Activated T-helper 1 cell treated with anti-CD3 and anti-CD28 coated beads, Interleukin-12 subunit alpha, Interleukin-12 subunit beta, Interleukin-2, Interleukin-4 antibody, amounts not matched to agents 30 ng/mL and 10 ng/mL and 1 ng/mL, durations not matched to agents 14 hours and 24 hours and 36 hours (primary cell): ENCODE data around the gene ZNF740. TPM values are rescaled to one million over a fixed set of nuclear protein-coding genes. Genes with fewer than 3 reads are reported as not detected.

Source experiments
- DNase-seq: peaks from one replicate; pipeline ENCODE4 v3.0.0; 2021; ENCODE audit warnings: low spot score
- H3K27ac Mint-ChIP-seq: one replicate; pipeline ENCODE4 v1.8.0; 2021; ENCODE audit warnings: mild to moderate bottlenecking, mixed read lengths
- H3K27me3 Mint-ChIP-seq: one replicate; pipeline ENCODE4 v1.8.0; 2022; ENCODE audit warnings: mild to moderate bottlenecking, moderate library complexity, mixed read lengths; ENCODE audit not compliant: insufficient read depth
- H3K36me3 Mint-ChIP-seq: one replicate; pipeline ENCODE4 v1.8.0; 2021; ENCODE audit warnings: low read depth, mixed read lengths
- H3K4me1 Mint-ChIP-seq: one replicate; pipeline ENCODE4 v1.8.0; 2021; ENCODE audit warnings: low read depth, mixed read lengths
- H3K4me3 Mint-ChIP-seq: one replicate; pipeline ENCODE4 v1.8.0; 2021; ENCODE audit warnings: mild to moderate bottlenecking, moderate library complexity, mixed read lengths
- H3K9me3 Mint-ChIP-seq: one replicate; pipeline ENCODE4 v1.8.0; 2021; ENCODE audit warnings: mixed read lengths
- intact Hi-C: fragments of 100-400 bp; cut with micrococcal nuclease; formaldehyde crosslinking; loops from one replicate; pipeline ENCODE4 v1.15.1; 2024
- total RNA-seq: library from RNA; stranded (reverse); gene quantifications from 2 replicates; pipeline ENCODE4 v1.2.3, GENCODE V29; 2022

ZNF740 gene
- total RNA-seq = 48.1 and 52.8 TPM in 2 replicates

DNA sequence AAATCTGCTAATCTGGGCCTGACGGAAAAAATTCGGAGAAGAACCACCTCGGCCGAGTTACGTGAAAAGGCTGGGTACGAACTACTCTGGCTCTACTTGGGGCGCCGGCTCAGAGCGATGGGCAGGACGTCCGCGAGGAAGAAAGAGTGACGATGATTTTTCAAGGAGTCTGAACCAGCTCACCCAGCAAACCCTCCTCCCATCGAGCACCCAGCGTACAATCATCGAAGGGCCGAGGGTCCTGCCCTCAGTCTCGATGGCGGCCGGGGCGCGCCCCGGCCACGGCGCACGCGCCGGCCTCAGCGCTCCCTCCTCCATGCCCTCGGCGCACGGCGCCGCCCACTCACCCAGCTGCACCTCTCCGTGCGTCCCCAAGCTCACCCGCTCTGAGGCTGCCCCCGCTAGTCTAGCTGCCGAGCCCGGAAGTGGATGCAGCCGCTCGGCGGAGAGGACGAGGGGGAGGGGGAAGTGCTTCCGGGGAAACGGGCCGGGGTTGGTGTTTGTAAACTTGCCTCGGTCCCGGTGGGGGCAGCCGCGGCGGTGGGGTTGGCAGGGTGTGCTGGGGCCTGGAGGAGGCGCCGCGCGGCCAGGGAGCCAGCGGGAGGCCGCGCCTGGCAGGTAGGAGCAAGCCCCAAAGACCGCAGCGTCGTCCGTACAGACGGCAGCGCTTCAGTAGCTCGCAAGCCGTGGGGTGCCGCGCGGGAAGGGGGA, at the start of gene ZNF740, which contains the start of gene CSAD:
TSS of gene ZNF740 (plus strand) at position 503 of the 711 bp plus-strand sequence. CDS start 1,262 bp downstream, outside the sequence.
TSS of gene CSAD (minus strand) at position 706 of the 711 bp plus-strand sequence. CDS start 7,455 bp downstream, outside the sequence.
- Mint-ChIP-seq H3K4me3 (peak within 1 kb of the TSS; percentile 88), H3K36me3 (peaks cover 34% of the 10 kb centered on the region), H3K9me3 (no peaks in the 10 kb centered on the region), H3K27me3 (no peaks in the 10 kb centered on the region), H3K27ac (peak within 1 kb of the TSS; percentile 99), H3K4me1 (peaks cover 52% of the 10 kb centered on the region)
- intact Hi-C loops = loop anchor here (1.0 kb wide), 12 partner anchors 20 to 271 kb away; partner anchors contain the start of genes AAAS, EIF4B, ESPL1 and MYG1
- peak; percentile 97 for DNase-seq

DNA sequence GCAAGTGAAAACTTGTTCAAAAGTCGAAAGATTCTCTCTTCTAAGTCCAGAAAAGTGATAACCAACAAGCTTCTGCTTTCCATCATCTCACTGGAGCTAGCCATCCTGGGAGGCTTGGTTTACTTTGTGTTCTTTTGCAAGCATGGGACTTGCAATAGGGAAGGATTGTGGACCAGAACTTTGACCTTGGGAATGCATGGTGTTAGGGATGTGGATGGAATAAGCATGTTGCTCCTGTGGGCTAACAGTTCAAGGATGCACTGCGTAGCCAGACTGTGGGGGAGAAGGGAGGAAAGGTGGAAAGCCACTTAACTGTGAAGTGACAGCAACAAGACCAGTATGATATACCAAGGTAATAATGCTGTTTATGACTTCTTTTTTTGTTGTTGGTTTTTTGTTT, 48.7 kb upstream of the ZNF740 start:
- intact Hi-C loops = no loop called here
- Mint-ChIP-seq H3K27me3 (peaks cover 14% of the 10 kb centered on the region), H3K36me3 (no peaks in the 10 kb centered on the region), H3K9me3 (peaks cover under 1% of the 10 kb centered on the region), H3K4me1 (no peaks in the 10 kb centered on the region), H3K27ac (no peak overlapping the region), H3K4me3 (no peak overlapping the region)
- DNase-seq = no peak

GRCh38 chr12:53133722-53134121, 46.8 kb upstream of the ZNF740 start:
- intact Hi-C loops = no loop called here
- no peak for DNase-seq
- peaks cover 15% of the 10 kb centered on the region for H3K27me3 Mint-ChIP-seq
- H3K27ac Mint-ChIP-seq = no peak overlapping the region
- H3K4me1 Mint-ChIP-seq = no peaks in the 10 kb centered on the region
- H3K36me3 Mint-ChIP-seq = no peaks in the 10 kb centered on the region
- peaks cover 12% of the 10 kb centered on the region for H3K9me3 Mint-ChIP-seq
- H3K4me3 Mint-ChIP-seq = no peak overlapping the region

DNA sequence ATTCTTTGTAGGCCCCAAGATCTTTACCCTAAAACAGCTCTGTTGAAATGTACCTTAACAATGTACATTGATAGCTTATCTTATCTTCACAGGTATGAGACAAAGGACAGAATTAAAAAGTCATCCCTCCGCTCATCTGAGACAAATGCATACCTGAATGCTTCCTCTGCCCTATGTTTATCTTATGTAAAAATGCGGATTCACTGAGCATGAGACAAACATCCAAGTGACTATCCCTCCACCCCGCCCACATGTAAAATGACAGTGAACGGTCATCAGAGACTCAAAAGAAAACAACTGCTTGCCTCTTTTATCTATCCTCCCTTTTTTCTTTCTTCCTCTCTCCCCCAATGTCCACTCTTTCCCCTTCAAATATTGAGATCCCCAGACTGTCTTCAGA, 37.2 kb upstream of the ZNF740 start:
- Mint-ChIP-seq H3K4me3 (no peak overlapping the region), H3K36me3 (no peaks in the 10 kb centered on the region), H3K9me3 (peaks cover 5% of the 10 kb centered on the region), H3K27me3 (peaks cover 11% of the 10 kb centered on the region), H3K27ac (no peak overlapping the region), H3K4me1 (no peaks in the 10 kb centered on the region)
- intact Hi-C loops = no loop called here
- DNase-seq = no peak

GRCh38 chr12:53145383-53146260, 34.9 kb upstream of the ZNF740 start:
- no peaks in the 10 kb centered on the region for H3K4me1 Mint-ChIP-seq
- no peak for DNase-seq
- H3K9me3 Mint-ChIP-seq = no peaks in the 10 kb centered on the region
- H3K27me3 Mint-ChIP-seq = peaks cover 6% of the 10 kb centered on the region
- H3K27ac Mint-ChIP-seq = no peak overlapping the region
- H3K4me3 Mint-ChIP-seq = no peak overlapping the region
- intact Hi-C loops = no loop called here
- H3K36me3 Mint-ChIP-seq = no peaks in the 10 kb centered on the region

DNA sequence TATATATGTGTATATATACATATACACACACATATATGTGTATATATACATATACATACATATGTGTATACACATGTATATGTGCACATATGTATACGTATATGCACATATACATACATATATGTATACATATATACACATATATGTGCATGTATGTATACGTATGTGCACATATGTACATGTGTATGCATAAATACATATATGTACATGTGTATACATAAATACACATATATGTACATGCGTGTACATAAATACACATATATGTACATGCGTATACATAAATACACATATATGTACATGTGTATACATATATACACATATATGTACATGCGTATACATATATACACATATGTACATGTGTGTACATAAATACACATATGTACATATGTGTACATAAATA, 33.3 kb upstream of the ZNF740 start:
- DNase-seq = no peak
- intact Hi-C loops = no loop called here
- H3K27me3 Mint-ChIP-seq = peaks cover 5% of the 10 kb centered on the region
- no peak overlapping the region for H3K27ac Mint-ChIP-seq
- no peaks in the 10 kb centered on the region for H3K4me1 Mint-ChIP-seq
- H3K4me3 Mint-ChIP-seq = no peak overlapping the region
- no peaks in the 10 kb centered on the region for H3K36me3 Mint-ChIP-seq
- no peaks in the 10 kb centered on the region for H3K9me3 Mint-ChIP-seq

- no peak for DNase-seq
- Mint-ChIP-seq H3K4me1 (no peaks in the 10 kb centered on the region), H3K4me3 (no peak overlapping the region), H3K36me3 (no peaks in the 10 kb centered on the region), H3K9me3 (no peaks in the 10 kb centered on the region), H3K27ac (no peak overlapping the region), H3K27me3 (peaks cover 4% of the 10 kb centered on the region)
- intact Hi-C loops = no loop called here
Observed at GRCh38 chr12:53147653-53148052, 32.9 kb upstream of the ZNF740 start.

DNA sequence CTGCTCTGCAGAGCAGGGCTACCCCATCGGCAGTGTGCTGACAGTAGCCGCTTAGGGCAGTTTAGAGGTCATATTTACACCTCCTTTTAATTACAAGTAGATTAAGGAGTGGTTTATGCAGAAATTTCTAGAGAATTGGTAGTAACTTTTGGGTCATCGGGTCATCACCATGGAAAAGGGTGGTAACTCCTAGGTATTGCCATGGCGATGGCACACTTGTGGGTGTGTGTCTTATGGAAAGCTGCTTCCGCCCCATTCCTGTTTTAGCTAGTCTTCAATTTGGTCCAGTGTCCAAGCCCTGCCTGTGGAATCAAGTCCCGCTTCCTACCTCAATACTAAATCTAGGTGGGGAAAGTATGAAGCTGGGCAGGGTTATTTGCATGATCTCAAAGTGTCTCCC, 29.5 kb upstream of the ZNF740 start:
- no peak for DNase-seq
- Mint-ChIP-seq H3K4me3 (no peak overlapping the region), H3K27me3 (no peaks in the 10 kb centered on the region), H3K9me3 (no peaks in the 10 kb centered on the region), H3K4me1 (no peaks in the 10 kb centered on the region), H3K36me3 (no peaks in the 10 kb centered on the region), H3K27ac (no peak overlapping the region)
- intact Hi-C loops = loop anchor here (10.0 kb wide), 1 partner anchor 274 kb away; the partner anchor contains the start of gene AMHR2

DNA sequence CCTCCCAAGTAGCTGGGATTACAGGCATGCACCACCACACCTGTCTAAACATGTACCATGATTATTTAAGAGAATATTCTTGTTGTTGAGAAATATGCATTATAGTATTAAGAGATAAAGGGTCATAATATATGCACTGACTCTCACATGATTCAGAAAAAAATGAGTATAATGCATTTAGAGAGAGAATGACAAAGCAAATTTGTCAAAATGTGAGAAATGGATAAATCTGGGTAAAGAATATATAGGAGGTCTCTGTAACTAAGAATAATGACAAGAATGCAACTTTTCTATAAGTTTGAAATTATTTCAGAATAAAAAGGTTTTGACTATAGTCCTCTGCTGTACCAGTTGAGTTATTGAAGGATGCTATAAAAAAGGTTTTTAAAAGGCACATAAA, 28.1 kb upstream of the ZNF740 start:
- intact Hi-C loops = loop anchor here (10.0 kb wide), 1 partner anchor 272 kb away; the partner anchor contains the start of gene AMHR2
- Mint-ChIP-seq H3K27me3 (no peaks in the 10 kb centered on the region), H3K36me3 (no peaks in the 10 kb centered on the region), H3K4me1 (no peaks in the 10 kb centered on the region), H3K27ac (no peak overlapping the region), H3K4me3 (no peak overlapping the region), H3K9me3 (no peaks in the 10 kb centered on the region)
- no peak for DNase-seq

DNA sequence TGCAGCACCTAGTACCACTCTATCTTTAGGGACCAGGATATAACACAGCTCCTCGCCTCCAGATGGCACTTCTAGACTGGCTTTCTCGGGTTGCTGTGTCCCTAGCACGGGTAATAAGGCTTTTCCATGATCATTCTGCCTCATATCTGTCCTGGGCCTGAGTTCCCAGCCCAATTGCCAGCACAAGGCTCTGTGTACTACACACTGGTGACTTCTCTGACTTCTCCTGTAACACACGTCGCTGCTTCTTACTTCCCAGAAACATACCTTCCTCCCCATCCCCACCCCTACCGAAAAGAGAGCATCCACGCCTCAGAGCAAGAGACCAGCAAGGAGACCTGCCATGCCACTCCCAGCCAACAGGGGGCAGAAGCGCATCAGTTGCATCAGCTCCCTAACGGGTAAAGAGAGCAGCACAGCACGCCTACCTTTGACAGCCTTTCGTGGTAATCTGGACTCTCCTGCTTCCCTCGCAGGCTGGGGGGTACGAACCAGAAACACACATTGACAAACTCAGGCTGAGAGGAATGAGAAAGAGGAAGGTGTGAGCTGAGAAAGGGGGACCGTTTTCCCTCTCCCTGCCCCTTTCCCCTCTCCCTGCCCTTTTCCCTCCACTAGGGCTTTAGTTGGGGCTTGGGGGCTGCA, 21.2 kb upstream of the ZNF740 start:
- H3K4me3 Mint-ChIP-seq = no peak overlapping the region
- peaks cover 10% of the 10 kb centered on the region for H3K4me1 Mint-ChIP-seq
- H3K9me3 Mint-ChIP-seq = no peaks in the 10 kb centered on the region
- H3K27me3 Mint-ChIP-seq = no peaks in the 10 kb centered on the region
- H3K27ac Mint-ChIP-seq = peak overlapping the region; percentile 50
- intact Hi-C loops = loop anchor here (1.0 to 10.0 kb wide), 12 partner anchors 21 to 265 kb away; partner anchors contain the start of genes AAAS, AMHR2, CSAD and ESPL1
- no peaks in the 10 kb centered on the region for H3K36me3 Mint-ChIP-seq
- peak; percentile 83 for DNase-seq

GRCh38 chr12:53160000-53160399, 20.5 kb upstream of the ZNF740 start:
- Mint-ChIP-seq H3K36me3 (no peaks in the 10 kb centered on the region), H3K4me3 (no peak overlapping the region)

DNA sequence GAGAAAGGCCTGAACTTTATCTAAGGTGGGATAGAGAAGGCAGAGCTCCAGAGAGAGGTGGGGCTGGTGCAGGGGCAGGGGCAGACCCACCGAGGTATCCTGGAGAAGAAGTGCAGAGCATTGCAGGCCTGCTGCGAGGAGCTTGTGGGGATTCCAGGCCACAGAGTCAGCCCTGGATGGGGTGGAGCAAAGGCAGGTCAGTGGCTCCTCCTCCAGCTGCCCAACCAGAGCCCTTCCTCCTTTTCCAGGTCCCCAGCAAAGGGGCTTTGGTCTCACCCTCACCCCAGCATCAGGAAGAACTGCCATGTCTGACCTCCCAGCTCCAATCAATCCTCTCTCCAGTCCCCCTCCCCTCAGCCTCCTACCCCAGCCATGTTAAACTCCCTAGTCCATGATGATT, 19.8 kb upstream of the ZNF740 start:
- intact Hi-C loops = no loop called here
- H3K27me3 Mint-ChIP-seq = no peaks in the 10 kb centered on the region
- no peak overlapping the region for H3K27ac Mint-ChIP-seq
- no peak for DNase-seq
- H3K4me1 Mint-ChIP-seq = peaks cover 10% of the 10 kb centered on the region
- no peaks in the 10 kb centered on the region for H3K9me3 Mint-ChIP-seq
- H3K36me3 Mint-ChIP-seq = no peaks in the 10 kb centered on the region
- no peak overlapping the region for H3K4me3 Mint-ChIP-seq

More at GRCh38 chr12:53160000-53160399, 20.5 kb upstream of the ZNF740 start:
- no peak for DNase-seq
- no peaks in the 10 kb centered on the region for H3K9me3 Mint-ChIP-seq
- H3K27ac Mint-ChIP-seq = no peak overlapping the region
- no peaks in the 10 kb centered on the region for H3K27me3 Mint-ChIP-seq
- intact Hi-C loops = loop anchor here (1.0 to 10.0 kb wide), 12 partner anchors 20 to 265 kb away; partner anchors contain the start of genes AAAS, AMHR2, CSAD and ESPL1
- peaks cover 10% of the 10 kb centered on the region for H3K4me1 Mint-ChIP-seq
